Suprapubic skin (tissue), 4 donors: ENCODE data around the gene E4F1.

Experiments
- CTCF ChIP-seq, 2 donors: fragments of 200-600 bp in 1 of 2; fragments of 450-650 bp in 1 of 2; sonication (generic) in 1 of 2; IDR thresholded peaks; one replicate each; pipeline ENCODE4 v1.5.1; 2016 to 2019; ENCODE audit warnings: antibody characterized with exemption in 2 of 2, mild to moderate bottlenecking in 1 of 2, moderate library complexity in 1 of 2
- POLR2A ChIP-seq, 2 donors: fragments of 450-650 bp; IDR thresholded peaks; one replicate each; pipeline ENCODE4 v1.6.1; 2017; ENCODE audit warnings: antibody characterized with exemption in 2 of 2, mild to moderate bottlenecking in 2 of 2, moderate library complexity in 2 of 2
- POLR2AphosphoS5 ChIP-seq, 3 donors: sonication (generic); formaldehyde crosslinking; IDR thresholded peaks; one replicate each; pipeline ENCODE4 v1.6.1; 2017; ENCODE audit warnings: antibody characterized with exemption in 3 of 3

- TF ChIP-seq CTCF (IDR thresholded peaks at IDR 0.05) (no peak), POLR2A (IDR thresholded peaks at IDR 0.05) (no peak), POLR2AphosphoS5 (IDR thresholded peaks at IDR 0.05) (no peak)
Measured at GRCh38 chr16:2277466-2278271, 54.3 kb downstream of the E4F1 start.
